Measurements from ENCODE around the gene BCAP31. TPM values are rescaled to one million over a fixed set of nuclear protein-coding genes. Genes with fewer than 3 reads are reported as not detected.

The BCAP31 gene
- total and polyA plus RNA-seq, 2 of the 13 experiments (the other 11 are each of a cell fraction or from before 2014, with no cell fraction given), result 139 to 178 TPM

DNA sequence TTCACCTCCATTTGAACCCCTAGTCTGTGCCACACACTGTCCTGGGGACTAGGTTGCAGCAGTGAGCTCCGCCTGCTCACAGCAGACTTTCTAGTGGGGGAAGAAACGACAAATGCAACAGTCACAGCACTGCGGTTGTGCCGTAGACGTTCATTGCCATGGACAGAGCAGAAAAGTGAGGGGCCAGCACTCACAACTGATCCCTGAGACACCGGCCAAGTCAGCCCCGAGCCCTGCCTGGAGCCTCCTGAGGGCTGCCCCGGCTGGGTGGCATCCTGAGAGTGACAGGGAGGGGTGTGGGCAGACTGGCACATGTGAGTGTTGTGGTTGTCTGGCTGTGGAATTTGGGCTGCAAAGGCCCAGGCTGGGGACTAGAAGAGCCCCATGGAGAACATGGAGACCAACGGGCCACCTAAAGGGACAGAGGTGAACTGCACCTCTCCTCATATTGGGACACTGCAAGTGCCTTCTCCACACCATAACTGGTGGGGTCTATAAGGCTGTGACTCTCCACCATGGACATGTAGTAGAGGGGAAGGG is 72.6 kb downstream of the BCAP31 start (continued):
- TF ChIP-seq, protein P1, sequence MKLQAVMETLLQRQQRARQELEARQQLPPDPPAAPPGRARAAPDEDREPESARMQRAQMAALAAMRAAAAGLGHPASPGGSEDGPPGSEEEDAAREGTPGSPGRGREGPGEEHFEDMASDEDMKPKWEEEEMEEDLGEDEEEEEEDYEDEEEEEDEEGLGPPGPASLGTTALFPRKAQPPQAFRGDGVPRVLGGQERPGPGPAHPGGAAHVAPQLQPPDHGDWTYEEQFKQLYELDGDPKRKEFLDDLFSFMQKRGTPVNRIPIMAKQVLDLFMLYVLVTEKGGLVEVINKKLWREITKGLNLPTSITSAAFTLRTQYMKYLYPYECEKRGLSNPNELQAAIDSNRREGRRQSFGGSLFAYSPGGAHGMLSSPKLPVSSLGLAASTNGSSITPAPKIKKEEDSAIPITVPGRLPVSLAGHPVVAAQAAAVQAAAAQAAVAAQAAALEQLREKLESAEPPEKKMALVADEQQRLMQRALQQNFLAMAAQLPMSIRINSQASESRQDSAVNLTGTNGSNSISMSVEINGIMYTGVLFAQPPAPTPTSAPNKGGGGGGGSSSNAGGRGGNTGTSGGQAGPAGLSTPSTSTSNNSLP (IDR thresholded peaks at IDR 0.05; ENCODE audit: low read depth, low read length), result no peak
- TF ChIP-seq AGO2 (optimal IDR thresholded peaks at IDR 0.05; ENCODE audit: low read depth, low read length) (peak; percentile 91), HOXA3 (CRISPR knock-in tag; IDR thresholded peaks at IDR 0.05) (0 out of 2 replicates have a peak, but pooled peaks have one; percentile 16), SALL1 (CRISPR knock-in tag; IDR thresholded peaks at IDR 0.05) (peak; percentile 27; the same call in 1 of the 2 replicates), KAT2B (IDR thresholded peaks at IDR 0.05; ENCODE audit: borderline replicate concordance, low read depth, low read length) (no peak), RBM22 (optimal IDR thresholded peaks at IDR 0.05; ENCODE audit: low read length) (peak; percentile 67)

DNA sequence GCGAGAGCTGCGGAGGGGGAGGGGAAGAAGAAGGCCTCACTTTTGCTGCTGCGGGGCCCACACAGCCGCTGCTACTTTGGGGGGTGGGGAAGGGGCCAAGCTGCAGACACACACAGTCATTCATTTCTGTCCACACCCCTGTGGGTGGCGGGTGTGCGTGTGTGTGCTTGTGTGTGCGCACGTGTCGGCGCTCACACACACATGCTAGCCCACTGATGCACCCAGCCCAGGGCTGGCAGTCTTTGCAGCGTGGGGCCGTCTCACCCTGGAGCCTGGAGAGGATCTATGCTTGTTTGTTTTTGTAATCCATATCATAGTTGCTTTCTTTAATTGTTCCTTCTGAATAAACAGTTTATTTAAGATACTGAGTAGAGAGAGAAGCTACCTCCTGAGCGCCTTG is 73.2 kb downstream of the BCAP31 start:
- FAIRE-seq (no peak), DNase-seq (ENCODE audit: low spot score) (no peak), ATAC-seq (no peak)
- Histone ChIP-seq H3K79me2 (ENCODE audit: insufficient read depth, low read length) (peaks cover 22% of the 10 kb centered on the region), H3K27me3 (ENCODE audit: control insufficient read depth in 1 of 2, insufficient read depth in 2 of 2, low read length in 2 of 2) (no peaks in the 10 kb centered on the region; a peak in 1 of 5 replicates), H3K4me1 (ENCODE audit: insufficient read depth, low read length) (peaks cover 38% of the 10 kb centered on the region), H4K20me1 (ENCODE audit: insufficient read depth, low read length) (peaks cover 14% of the 10 kb centered on the region; the same call in 1 of the 2 replicates), H3K4me2 (ENCODE audit: low read depth, low read length) (no peak overlapping the region), H3K4me3 (replicated peaks in 1 of 3; ENCODE audit: insufficient read depth in 1 of 3, low read depth in 2 of 3, low read length in 3 of 3) (no peak overlapping the region), H3K9ac (ENCODE audit: insufficient read depth, low read depth, low read length) (no peak overlapping the region), H3K36me3 (replicated peaks in 1 of 2; ENCODE audit: control insufficient read depth in 1 of 2, insufficient read depth in 2 of 2, low read length in 2 of 2) (peaks cover 0 to 3% of the 10 kb centered on the region in 2 experiments; a peak in 1 of 5 replicates), H2AFZ (ENCODE audit: low read length) (no peak overlapping the region), H3K27ac (ENCODE audit: extremely low read length, insufficient read depth, low read length) (no peak overlapping the region), H3K9me3 (ENCODE audit: low read length) (no peaks in the 10 kb centered on the region)
- CTCF ChIA-PET (ENCODE audit: low intra/inter-chr PET ratio, low total read pairs), result no interaction called here
- in situ Hi-C loops (cut with HindIII; ENCODE audit: extremely low pct_ligation_motif_present, low pct_unique_long_range_greater_than_20kb) (loop anchor here (25.0 kb wide), 1 partner anchor 689 kb away; no protein-coding TSS in a partner anchor), intact Hi-C loops (cut with micrococcal nuclease; ENCODE audit: unreplicated experiment) (no loop called here)
- WGBS (ENCODE audit: low lambda C conversion rate), result 83% methylated on average over 4 of the region's 13 CpGs
- POLR2A ChIA-PET, result interaction anchor here (3.3 to 15.1 kb wide), 4 partner anchors 9 to 39 kb away, joined by 10 to 596 read pairs (median 83); no protein-coding TSS in a partner anchor
- no TSS peak for BruUV-seq (replicated peaks)
- TF ChIP-seq ZKSCAN8 (CRISPR knock-in tag; IDR thresholded peaks at IDR 0.05; ENCODE audit: borderline replicate concordance), result no peak
- TF ChIP-seq, protein P2, sequence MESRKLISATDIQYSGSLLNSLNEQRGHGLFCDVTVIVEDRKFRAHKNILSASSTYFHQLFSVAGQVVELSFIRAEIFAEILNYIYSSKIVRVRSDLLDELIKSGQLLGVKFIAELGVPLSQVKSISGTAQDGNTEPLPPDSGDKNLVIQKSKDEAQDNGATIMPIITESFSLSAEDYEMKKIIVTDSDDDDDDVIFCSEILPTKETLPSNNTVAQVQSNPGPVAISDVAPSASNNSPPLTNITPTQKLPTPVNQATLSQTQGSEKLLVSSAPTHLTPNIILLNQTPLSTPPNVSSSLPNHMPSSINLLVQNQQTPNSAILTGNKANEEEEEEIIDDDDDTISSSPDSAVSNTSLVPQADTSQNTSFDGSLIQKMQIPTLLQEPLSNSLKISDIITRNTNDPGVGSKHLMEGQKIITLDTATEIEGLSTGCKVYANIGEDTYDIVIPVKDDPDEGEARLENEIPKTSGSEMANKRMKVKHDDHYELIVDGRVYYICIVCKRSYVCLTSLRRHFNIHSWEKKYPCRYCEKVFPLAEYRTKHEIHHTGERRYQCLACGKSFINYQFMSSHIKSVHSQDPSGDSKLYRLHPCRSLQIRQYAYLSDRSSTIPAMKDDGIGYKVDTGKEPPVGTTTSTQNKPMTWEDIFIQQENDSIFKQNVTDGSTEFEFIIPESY (CRISPR knock-in tag; IDR thresholded peaks at IDR 0.05), result peak; percentile 83; the same call in 1 of the 2 replicates
- TF ChIP-seq MXI1 (IDR thresholded peaks at IDR 0.05; ENCODE audit: borderline replicate concordance, low read depth, low read length), result no peak
- TF ChIP-seq ETV6 (CRISPR knock-in tag; conservative IDR thresholded peaks at IDR 0.05), result no peak
- peak; percentile 20 for TF ChIP-seq AGO2 (optimal IDR thresholded peaks at IDR 0.05; ENCODE audit: low read depth, low read length)
- TF ChIP-seq ZKSCAN5 (CRISPR knock-in tag; IDR thresholded peaks at IDR 0.05), result no peak
- TF ChIP-seq POLR2AphosphoS5 (IDR thresholded peaks at IDR 0.05; ENCODE audit: low read depth, low read length), result 0 out of 2 replicates have a peak, but pooled peaks have one; percentile 2
- no peak for TF ChIP-seq TBX2 (CRISPR knock-in tag; IDR thresholded peaks at IDR 0.05; ENCODE audit: borderline replicate concordance)
- TF ChIP-seq, protein P3, sequence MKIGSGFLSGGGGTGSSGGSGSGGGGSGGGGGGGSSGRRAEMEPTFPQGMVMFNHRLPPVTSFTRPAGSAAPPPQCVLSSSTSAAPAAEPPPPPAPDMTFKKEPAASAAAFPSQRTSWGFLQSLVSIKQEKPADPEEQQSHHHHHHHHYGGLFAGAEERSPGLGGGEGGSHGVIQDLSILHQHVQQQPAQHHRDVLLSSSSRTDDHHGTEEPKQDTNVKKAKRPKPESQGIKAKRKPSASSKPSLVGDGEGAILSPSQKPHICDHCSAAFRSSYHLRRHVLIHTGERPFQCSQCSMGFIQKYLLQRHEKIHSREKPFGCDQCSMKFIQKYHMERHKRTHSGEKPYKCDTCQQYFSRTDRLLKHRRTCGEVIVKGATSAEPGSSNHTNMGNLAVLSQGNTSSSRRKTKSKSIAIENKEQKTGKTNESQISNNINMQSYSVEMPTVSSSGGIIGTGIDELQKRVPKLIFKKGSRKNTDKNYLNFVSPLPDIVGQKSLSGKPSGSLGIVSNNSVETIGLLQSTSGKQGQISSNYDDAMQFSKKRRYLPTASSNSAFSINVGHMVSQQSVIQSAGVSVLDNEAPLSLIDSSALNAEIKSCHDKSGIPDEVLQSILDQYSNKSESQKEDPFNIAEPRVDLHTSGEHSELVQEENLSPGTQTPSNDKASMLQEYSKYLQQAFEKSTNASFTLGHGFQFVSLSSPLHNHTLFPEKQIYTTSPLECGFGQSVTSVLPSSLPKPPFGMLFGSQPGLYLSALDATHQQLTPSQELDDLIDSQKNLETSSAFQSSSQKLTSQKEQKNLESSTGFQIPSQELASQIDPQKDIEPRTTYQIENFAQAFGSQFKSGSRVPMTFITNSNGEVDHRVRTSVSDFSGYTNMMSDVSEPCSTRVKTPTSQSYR (CRISPR knock-in tag; IDR thresholded peaks at IDR 0.05; ENCODE audit: borderline replicate concordance), result no peak
- peak; percentile 12; the same call in 1 of the 2 replicates for TF ChIP-seq HNRNPL (IDR thresholded peaks at IDR 0.05; ENCODE audit: low read depth, low read length)
- TF ChIP-seq PHF5A (CRISPR knock-in tag; IDR thresholded peaks at IDR 0.05; ENCODE audit: low read depth, unreplicated experiment), result peak; percentile 18

Data from HepG2 (cell line).